Measurements from ENCODE around the gene APOBEC3G.
A peak's percentile ranks its signal among the peaks of the same experiment; 100 is the strongest.

The APOBEC3G gene

GRCh38 chr22:39125622-39126021 lies 48.5 kb downstream of the APOBEC3G start:
- DNase-seq (ENCODE audit: low spot score) = no peak

GRCh38 chr22:39128508-39128907 lies 51.4 kb downstream of the APOBEC3G start:
- DNase-seq (ENCODE audit: low spot score) = no peak

GRCh38 chr22:39129081-39129480 lies 52.0 kb downstream of the APOBEC3G start:
- no peak for DNase-seq (ENCODE audit: low spot score)

- DNase-seq (ENCODE audit: low spot score) = no peak
Measured at GRCh38 chr22:39129746-39130145, 52.7 kb downstream of the APOBEC3G start.

- DNase-seq (ENCODE audit: low spot score) = no peak
Measured at GRCh38 chr22:39130152-39130704, 53.2 kb downstream of the APOBEC3G start.

GRCh38 chr22:39130892-39131855 lies 54.1 kb downstream of the APOBEC3G start:
- DNase-seq (ENCODE audit: low spot score) = no peak

GRCh38 chr22:39132281-39132680 lies 55.2 kb downstream of the APOBEC3G start:
- no peak for DNase-seq (ENCODE audit: low spot score)

GRCh38 chr22:39132871-39133524 lies 55.9 kb downstream of the APOBEC3G start:
- no peak for DNase-seq (ENCODE audit: low spot score)

- no peak for DNase-seq (ENCODE audit: low spot score)
Measured at GRCh38 chr22:39133871-39134270, 56.8 kb downstream of the APOBEC3G start.

GRCh38 chr22:39134366-39135091 lies 57.5 kb downstream of the APOBEC3G start:
- DNase-seq (ENCODE audit: low spot score) = no peak

GRCh38 chr22:39135092-39135896 lies 58.2 kb downstream of the APOBEC3G start:
- peak; percentile 65 for DNase-seq (ENCODE audit: low spot score)

- no peak for DNase-seq (ENCODE audit: low spot score)
Measured at GRCh38 chr22:39136317-39136716, 59.2 kb downstream of the APOBEC3G start.

All from germinal center (tissue), 1 donor.